ENCODE data around the gene RNASEH2C.

GRCh38 chr11:65744026-65744698 lies 23.6 kb upstream of the RNASEH2C start:
- TF ChIP-seq POLR2A (IDR thresholded peaks at IDR 0.05) (no peak), CTCF (IDR thresholded peaks at IDR 0.05) (peak in 3 of 6 experiments; percentile 37 to 49 (median 48))
